GM19023 (cell line): ENCODE results near the gene TBC1D3.
"Not testable (repeated sequence)": the region's sequence is repeated elsewhere in the genome, so short reads cannot be mapped to it uniquely, and the experiment has no call there.

Experiments used
- ATAC-seq: cut with Tn5 transposase; IDR thresholded peaks from one replicate; pipeline ENCODE4 v1.9.1; 2021; ENCODE audit warnings: mild to moderate bottlenecking, moderate library complexity; ENCODE audit not compliant: unreplicated experiment

The TBC1D3 gene

DNA sequence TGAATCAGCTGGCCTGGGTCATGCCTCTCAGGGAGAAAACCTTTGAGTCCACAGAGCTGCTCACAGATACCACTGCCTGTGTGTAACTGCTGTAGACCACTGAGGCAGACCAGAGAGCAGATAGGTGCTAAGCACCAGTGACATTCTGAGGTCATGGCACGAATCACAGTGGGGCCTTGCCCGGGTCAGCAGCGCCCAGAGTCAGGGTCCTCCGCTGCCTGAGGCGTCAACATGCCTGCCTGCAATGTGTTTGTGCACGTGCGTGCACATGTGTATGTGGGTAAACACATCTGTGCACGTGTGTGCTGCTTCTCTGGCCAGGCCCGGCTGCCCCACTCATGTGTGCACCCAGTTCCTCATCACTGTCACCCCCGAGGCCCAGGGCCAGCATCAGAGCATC is at the start of gene TBC1D3:
TBC1D3 (minus strand) TSS at position 101 of the 400 bp plus-strand sequence. CDS start 1,526 bp downstream, outside the sequence.
- ATAC-seq = not testable (repeated sequence)

DNA sequence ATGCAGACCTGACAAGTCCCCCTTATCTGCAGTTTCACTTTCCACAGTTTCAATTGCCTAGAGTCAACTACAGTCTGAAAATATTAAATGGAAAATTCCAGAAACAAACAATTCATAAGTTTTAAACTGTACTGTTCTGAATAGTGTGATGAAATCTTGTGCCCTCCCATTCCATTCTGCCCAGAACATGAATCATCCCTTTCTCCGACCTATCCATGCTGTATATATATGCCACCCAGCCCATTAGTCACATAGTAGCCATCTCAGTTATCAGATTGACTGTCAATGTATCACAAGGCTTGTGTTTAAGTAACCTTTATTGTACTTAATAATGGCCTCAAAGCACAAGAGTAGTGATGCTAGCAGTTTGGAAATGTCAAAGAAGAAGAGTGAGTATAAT is 40.4 kb upstream of the TBC1D3 start:
- not testable (repeated sequence) for ATAC-seq

DNA sequence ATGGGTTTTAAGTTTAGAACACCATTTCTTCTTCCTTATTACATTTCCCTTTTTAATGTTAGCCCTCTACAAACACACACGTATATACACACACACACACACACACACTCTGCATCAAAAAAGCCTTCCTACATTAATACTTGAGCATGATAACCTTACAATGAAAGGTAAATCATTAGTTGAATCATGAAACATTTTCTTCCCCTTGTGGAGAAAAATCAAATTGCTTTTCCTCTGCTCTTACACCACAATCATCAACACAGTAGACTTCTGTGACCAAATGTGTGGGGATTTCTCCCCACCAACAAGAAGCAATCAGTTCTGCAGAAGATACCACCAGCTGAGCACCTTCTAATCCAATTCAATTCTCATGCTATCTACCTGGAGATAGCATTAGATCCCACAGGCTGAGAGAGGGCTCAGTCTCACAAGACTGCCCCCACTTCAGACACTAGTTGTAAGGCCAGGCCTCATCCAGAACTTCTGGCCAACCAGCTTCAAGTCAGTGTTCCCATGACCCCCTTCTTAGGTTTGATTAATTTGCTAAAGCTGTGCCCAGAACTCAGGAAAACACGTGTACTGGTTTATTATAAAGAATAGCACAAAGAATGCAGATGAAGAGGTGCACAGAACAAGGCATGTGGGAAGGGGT is 33.6 kb upstream of the TBC1D3 start:
- not testable (repeated sequence) for ATAC-seq

DNA sequence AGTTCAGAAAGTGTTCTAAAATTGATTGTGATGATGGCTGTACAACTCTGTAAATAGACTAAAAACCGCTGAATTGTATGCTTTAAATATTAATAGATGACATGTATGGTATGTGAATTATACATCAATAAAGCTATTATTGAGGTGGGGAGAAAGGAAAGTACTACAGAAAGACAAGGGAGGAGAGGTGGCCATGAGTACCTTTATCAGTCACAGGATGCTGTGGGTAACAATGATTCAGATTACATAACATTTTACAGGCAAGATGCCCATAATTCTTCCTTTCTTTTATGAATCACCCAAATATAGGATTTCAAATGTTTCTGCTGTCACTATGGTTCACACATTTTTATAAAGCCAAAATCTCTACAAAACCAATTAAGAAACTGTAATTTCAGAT is 28.5 kb upstream of the TBC1D3 start:
- not testable (repeated sequence) for ATAC-seq

DNA sequence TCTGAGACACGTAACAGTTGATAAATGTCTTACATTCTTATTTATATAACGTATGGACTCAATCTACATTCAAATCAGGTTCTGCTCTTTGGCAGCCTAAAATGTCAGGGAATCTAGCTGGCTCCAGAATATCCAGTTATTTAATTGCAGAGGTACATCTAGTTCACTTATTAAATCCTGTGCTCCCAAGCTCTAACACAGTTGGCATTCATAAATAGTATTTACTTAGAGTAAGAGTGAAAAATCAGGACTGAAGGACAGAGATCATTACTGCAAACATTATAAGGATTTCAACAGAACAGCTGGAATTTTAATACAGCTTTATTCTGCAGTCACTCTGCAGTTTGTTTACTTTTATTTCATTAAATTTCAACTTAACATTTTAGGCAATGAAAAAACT is 7.9 kb upstream of the TBC1D3 start:
- ATAC-seq = not testable (repeated sequence)

DNA sequence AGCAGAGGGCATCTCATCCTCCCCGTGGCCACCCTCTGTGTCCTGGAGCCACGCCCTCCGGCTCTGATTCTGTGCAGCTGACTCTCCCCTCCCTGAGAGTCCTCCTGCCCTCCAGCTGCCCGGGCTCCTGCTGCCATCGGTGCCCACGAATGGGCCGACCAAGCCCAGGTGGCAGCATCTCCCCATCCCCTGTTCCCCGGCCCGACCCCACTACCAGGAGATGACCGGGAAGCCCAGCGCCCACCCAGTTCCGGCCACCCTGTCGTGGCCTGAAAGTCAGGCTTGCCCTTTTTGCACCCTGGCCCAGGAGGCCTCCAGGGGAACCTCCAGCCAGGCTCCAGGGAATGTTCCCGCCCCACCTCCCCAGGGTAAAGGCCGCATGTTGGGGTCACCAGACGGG is 57.5 kb downstream of the TBC1D3 start:
- not testable (repeated sequence) for ATAC-seq
